Activated gamma-delta T cell treated with anti-CD3 and anti-CD28 coated beads, Interleukin-2, amount 50 U/mL, for 16 hours (primary cell): ENCODE measurements around the gene RBM10.

ENCODE experiments used
- DNase-seq: peaks from one replicate; pipeline ENCODE4 v3.0.0-alpha.2; 2020; ENCODE audit warnings: low read depth

RBM10 gene

DNA sequence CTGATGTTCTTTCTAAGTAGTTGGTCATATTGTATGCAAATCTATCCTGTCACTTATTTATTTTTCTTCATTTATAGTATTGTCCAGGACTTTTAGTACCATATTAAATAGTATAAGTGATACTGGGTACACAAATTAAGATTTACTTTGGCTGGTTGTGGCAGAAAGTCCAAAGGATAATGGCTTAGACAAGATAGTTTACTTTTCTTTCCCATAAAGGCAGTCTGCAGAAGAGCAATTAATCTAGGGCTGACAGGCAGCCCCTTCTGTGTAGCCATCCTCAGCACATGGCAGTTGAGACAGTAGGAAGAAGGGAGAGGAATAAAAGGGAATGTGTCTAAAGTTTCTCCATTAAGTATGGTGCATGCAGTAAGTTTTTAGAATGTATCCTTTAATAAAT lies 6.4 kb downstream of the RBM10 start:
- DNase-seq = no peak

DNA sequence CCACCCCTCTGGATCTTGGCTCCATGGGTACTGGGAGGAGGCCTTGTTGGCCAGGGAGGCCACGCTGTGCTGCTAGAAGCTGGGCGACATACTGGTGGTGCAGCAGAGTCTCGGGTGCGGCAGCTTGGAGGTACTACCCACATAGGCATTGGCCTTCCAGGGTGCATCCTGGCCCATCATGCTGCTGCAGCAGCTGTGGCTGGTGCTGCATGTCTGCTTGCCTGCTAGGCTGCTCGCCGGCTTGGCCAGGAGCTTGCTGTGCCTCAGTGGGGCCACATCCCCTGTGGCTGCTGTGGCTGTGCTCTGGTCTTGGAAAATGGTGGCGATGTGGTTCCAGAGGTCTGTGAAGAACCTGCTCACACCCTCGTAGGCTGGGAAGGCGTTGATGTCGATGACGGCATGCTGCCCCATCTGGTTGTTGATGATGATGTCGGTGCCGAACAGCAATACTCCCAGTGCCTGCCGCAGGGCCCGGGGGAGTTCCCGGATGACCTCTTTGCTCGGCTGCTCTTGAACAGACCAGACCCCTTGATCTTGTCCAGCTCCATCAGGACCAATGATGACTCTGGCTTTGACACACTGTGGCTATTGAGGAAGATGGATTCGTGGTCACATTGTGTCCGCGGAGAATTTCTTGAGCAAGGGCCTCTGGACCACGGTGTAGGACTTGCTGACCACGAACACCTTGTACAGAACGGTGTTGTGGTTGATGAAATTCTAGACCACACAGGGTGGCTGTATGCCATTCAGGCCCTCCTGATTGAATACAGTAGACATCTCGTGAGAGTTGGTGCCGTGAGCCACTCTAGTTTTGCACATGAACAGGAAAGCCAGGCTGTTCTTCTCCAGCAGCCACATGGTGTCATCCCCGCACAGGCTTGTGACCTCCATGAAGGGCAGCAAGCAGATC lies 11.8 kb downstream of the RBM10 start:
- DNase-seq = no peak

DNA sequence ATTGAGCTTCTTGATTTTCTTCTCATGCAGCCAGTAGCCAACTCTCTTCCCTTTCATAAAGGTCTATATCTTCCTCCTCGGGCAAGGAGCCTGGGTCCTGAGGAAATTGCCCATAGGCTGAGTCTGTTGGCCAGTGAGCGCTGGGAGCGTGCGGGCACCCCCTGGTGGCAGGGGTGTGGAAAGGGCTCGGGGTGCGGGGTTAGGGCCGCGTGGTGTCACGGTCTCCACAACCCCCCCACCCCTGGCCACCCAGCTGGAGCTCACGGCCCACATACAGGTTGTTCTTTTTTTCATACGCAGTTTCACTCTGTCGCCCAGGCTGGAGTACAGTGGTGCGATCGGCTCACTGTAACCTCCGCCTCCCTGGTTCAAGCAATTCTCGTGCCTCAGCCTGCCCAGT lies 13.1 kb downstream of the RBM10 start:
- no peak for DNase-seq

DNA sequence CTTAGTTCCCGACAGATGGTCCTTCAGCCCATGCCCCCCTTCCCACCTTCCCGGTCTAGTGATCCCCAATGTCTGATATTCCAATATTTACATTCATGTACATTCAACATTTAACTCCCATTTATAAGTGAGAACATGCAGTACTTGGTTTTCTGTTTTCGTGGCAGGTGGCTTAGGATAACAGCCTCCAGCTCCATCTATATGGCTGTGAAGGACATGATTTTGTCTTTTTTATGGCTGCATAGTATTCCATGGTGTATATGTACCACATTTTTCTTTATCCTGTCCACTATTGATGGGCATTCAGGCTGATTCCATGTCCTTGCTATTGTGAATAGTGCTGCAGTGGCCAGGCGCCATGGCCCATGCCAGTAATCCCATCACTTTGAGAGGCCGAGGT lies 13.8 kb downstream of the RBM10 start:
- DNase-seq = no peak

DNA sequence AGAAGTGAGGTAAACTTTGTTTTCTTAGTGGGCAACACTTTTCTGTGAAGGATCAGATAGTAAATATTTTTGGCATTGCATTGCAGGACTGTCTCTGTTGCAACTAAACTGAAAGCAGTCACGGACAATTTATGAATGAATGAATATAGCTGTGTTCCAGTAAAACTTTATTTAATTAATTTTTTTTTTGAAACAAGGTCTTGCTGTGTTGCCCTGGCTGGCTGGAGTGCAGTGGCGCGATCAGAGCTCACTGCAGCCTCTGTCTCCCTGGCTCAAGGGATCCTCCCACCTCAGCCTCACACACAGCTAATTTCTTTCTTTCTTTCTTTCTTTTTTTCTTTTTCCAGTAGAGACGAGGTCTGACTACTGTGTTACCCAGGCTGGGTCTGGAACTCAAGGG lies 15.8 kb downstream of the RBM10 start:
- DNase-seq = no peak

DNA sequence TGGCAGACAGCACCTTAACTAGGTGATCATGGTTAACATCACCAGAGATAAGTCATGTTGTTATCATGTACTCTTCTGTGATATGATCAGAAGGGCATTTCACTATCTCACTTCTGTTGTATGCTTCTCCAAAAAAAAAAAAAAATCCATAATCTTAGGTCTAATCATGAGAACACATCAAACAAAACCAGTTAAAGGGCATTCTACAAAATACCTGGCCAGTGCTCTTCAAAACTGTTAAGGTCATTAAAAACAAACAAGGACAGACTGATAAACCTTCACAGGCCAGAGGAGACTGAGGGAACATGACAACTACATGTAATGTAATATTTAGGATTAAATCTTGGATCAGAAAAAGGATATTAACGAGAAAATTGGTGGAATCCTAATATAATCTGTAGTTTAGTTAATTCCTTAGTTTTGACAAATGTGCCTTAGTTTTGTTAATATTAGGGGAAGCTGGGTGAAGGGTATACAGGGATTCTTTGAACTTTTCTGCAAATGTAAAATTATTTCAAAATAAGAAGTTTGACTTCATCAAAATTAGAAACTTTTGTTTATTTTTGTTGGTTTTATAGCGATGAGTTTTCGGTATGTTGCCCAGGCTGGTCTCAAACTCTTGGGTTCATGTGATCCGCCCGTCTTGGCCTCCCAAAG lies 18.0 kb downstream of the RBM10 start:
- no peak for DNase-seq

DNA sequence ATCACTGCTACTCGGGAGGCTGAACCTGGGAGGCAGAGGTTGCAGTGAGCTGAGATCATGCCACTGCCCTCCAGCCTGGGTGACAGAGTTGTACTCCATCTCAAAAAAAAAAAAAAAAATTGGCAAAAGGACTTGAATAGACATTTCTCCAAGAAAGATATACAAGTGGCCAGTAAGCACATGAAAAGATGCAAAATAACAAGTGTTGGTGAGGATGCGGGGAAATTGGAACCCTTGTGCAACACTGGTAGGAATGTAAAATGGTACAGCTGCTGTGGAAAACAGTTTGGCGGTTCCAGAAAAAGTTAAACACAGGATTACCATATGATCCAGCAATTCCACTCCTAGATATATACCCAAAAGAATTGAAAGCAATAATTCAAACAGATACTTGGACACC lies 19.4 kb downstream of the RBM10 start:
- no peak for DNase-seq

DNA sequence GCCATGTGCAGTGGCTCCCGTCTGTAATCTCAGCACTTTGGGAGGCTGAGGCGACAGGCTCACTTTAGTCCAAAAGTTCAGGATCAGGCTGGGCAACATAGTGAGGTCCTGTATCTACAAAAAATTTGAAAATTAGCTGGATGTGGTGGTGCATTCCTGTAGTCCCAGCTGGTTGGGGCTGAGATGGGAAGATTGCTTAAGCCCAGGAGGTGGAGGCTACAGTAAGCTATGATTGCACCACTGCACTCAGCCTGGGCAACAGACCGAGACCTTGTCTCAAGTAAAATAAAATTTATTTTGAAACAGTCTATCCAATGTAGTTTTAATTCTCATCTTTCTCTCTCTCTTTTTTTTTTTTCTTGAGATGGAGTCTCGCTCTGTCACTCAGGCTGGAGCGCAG lies 21.1 kb downstream of the RBM10 start:
- DNase-seq = no peak

DNA sequence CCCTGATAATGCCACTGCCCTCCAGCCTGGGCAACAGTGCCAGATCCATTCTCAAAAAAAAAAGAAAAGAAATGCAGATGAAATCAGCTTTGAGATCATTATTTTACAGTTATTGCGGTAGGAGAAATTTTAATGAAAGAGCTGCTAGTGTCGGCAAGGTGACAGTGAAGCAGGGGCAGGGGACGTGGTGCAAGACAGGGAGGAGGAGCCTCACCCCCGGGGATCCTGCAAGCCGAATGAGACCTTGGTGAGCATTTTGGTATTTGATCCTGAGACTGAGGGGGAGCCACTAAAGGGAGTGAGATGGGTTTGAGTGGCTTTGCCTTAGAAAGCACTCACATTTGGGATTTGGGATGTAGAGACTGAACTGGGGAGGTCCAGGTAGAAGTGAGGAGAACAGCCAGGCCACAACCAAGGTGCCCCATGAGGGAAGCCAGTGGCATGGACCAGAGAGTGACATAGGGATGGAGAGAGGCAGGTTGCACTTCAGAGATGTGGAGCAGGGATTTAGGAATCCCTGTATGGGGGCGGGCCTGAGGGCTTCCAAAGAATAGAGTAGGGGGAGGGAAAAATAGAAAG lies 23.6 kb downstream of the RBM10 start:
- no peak for DNase-seq

DNA sequence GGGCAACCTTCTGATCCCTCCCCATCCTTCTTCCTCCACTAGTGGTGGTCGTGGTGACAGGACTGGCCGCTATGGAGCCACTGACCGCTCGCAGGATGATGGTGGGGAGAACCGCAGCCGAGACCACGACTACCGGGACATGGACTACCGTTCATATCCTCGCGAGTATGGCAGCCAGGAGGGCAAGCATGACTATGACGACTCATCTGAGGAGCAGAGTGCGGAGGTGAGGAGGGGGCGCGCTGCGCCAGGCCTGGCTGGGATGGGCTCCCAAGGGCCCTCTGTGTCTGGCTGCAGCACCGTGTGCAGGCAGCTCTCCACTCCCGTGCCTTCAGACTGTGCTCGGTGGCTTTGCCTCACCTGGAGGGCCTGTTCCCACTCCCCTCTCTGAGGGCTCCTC lies 24.3 kb downstream of the RBM10 start:
- no peak for DNase-seq

DNA sequence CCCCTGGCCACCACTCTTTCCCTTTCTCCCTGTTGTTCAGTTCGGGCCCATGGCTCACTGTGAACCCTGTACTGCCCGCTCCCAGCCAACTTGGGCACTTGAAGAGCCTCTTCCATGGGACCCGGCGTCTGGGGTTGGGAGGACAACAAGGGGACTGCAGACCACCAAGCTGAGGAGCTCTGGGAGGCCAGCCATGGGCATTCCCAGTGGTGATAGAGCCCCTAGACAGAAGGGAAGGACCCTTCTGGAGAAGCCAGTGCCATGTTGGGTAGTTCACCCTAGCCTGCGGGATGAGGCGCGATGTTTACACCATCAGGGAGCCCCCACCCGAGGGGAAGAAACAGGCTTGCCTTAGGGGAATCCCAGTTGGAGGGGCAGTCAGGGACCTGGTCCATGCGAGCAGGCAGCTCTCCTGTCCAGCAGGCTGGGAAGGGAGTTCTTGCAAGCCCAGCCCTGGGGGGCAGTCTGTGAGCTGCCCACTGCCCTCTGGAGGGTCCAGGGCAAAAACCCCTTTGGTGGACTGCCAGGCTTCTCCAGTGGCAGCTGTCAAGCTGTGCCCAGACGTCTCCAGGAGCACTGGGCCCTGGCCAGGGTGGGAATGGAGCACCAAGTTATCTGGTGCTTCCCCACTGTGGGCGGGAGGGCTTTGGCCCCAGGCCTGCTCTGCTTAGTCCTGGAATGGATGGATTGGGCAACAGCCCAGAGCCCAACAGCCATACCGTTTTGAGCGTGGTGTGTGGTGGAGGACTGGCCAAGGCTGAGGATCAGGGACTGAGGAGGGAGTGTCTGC lies 24.9 kb downstream of the RBM10 start:
- no peak for DNase-seq

DNA sequence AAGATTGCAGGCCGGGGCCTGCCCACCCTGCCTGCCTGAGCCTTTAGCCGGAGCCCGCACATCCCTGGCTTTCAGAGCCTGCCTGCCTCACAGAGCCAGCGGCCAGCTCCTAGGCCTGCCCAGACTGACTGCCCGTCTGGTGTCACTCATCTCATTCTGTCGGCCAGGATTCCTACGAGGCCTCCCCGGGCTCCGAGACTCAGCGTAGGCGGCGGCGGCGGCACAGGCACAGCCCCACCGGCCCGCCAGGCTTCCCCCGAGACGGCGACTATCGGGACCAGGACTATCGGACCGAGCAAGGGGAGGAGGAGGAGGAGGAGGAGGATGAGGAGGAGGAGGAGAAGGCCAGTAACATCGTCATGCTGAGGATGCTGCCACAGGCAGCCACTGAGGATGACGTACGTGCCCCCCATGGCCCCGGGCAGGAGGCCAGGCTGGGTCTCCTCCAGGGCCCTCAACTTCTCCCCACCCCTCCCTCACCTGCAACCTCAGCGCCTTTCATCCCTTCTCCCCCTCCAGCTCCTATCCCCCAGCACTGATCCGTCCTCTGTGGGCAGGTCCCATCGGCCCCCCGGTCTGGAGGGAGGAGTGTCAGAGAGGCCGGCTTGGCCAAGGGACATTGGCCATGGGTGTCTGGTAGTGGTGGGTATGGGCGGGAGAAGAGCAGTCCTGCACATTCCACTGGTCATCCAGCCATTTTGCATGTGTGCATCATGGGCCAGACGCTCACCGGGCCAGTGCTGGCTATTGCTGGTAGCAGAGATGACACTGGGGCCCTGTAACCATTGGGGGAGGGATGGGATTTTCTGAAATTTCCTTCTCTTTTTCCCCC lies 26.1 kb downstream of the RBM10 start:
- DNase-seq = no peak

DNA sequence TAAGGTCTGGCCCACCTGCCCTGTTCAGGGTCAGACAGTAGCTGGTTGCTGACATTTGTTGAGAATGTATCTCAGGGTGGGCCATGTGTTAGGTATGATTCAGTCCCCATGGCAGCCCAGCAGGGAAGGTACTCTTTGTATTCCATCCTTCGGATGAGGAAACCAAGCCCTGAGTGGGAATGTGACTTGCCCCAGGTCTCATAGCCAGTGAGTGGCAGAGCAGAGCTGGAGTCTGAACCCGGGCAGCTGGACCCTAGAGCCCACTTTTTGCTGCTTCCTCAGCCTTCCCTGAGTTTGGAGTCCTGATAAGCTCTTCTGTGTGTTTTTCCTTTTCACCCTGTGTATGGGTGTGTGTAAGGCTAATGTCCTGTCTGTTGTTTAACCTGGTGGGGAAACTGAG lies 27.0 kb downstream of the RBM10 start:
- DNase-seq = no peak

DNA sequence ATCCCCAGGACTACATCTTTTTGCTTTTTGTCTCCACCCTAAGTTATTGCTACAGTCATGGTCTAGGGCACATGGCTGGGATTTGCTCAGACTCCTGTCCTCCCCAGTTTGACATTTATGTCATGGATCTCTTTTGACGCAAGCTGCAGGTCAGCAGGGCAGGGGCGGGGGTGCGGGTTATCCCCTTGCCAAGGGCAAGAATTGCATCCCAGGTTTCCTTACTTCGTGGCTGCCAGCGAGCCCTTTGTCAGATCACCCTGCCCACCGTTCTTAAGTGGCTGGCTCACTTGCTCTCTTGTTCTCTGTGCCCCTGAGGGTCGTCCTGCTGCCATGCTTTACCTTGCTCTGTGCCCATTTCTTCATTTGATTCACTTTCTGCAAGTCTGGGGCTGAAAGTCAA lies 27.5 kb downstream of the RBM10 start:
- no peak for DNase-seq

DNA sequence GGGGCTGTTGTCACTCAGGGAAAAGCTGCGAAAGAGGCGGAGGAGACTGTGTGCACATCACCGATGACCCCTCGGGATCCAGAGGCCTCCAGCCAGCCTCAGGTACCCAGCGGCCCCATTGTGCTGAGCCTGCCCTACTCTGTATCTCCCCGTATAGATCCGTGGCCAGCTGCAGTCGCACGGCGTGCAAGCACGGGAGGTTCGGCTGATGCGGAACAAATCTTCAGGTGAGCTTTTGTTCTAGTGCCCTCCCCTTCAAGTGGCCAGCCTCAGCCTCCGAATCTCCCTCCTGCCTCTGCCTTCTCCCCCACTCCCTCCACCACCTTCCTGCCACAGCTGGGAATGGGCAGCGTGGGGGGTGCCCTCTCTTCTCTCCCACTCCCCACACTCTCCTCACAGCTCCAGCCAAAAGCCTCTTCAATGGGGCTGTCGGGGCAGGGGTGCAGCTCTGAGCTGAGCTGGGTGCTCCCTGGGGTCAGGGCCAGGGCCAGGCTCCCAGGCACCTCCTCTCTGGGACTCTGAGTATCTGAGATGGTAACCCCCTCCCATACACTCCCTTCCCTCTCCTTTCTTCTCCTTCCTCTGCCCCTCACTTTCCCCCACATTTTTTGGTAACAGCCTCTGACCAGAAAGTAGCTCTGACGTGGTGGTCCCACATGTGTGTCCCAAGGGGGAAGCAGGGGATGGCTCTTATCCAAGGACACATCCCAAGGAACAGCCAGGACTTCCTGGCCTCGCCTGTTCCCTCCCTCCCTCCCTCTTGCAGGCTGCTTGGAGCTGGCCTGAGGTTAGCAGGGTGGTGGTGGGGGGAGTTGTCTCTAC lies 28.2 kb downstream of the RBM10 start:
- no peak for DNase-seq

DNA sequence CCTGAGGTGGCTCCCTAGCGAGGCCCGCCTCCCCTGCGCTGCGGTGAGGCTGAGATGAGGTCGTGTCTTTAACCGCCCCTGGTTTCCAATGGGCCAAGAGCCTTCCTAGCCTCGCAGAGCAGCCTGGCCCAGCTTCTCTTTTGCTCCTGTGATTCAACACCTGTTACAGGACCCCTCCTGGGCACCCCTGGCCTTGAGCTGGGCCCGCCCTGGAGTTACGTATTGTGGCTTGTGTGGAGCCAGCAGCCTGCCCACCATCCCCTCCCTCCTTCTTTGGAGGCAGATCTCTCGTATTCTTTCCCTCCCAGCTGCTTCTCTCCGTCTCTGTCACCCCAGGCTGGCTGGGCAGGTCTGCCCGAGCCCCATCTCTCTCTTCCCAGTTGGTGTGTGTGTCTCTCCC lies 29.4 kb downstream of the RBM10 start:
- DNase-seq = no peak

DNA sequence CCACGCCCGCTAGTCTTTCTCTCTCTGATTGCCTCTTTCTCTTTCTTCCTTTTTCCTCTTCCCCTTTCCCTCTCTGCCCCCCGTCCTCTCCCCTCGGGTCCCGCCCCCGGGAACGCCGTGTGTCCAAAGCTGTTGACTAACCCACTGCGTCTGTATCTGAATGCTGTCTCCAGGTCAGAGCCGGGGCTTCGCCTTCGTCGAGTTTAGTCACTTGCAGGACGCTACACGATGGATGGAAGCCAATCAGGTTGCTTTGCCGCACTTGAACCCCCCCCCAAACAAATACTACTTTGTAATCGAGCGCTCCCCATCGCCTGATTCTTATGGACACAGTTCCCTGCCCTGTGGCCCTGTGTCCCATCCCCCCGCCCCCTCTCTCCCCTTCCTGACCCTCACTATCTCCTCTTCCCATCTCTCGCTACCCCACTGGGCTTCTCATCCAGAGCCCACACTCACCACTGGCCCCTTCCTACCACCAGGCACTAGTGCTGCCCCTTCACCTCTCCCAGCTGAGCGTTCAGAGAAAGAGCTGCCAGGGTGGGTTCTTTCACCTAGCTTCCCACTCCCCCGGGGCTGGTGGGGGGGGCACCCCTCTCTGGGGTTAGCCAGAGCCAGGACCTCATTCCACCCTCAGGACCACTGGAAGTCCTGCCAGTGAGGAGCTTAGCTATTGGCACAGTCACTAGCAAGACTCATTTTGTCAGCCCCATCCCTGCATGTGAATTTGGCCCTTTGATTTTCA lies 30.0 kb downstream of the RBM10 start:
- DNase-seq = no peak

DNA sequence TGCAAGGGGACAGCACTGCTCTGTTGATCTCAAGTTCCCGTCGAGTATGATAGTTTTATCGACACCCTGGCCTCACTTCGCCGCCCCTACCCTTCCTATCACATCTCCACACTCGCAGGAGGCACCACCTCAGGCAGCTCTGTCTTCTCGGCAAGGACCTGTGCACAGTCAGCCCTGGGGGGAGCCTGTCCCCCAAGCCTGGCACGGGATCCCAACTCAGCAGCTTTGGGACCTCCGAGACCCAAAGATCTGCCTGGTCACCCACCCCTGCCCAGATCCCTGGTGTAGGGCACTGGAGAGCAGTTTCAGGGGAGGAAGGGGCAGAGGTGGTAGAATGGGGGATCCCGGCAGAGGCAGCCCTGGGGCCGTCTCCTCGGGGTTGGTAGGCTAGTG lies 30.6 kb downstream of the RBM10 start:
- DNase-seq = no peak

DNA sequence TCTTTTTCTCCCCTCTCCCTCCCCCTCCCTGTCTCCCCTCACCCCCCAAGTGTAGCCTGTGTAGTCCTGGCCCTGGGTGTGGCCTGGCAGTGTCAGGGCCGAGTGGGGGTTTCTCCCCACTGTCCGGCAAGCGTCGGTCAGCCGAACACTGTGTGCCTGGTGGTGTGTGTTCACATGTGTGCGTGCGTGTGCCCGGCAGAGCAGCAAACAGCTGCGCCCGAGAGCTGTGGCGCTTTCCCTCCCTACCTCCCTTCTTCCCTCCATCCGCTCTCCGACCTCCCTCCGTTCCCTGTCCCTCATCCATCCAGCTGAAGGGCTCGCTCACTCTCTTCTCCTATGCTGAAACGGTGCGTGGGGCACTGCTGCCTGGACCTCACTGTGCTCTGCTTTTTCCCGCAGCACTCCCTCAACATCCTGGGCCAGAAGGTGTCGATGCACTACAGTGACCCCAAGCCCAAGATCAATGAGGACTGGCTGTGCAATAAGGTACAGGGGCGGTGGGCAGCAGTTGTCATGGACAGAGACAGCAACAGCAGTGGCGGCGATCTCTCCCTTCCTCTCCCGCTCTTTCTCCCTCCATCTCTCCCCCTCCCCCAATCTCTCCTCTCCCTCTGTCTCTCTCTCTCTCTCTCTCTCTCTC lies 31.2 kb downstream of the RBM10 start:
- no peak for DNase-seq

DNA sequence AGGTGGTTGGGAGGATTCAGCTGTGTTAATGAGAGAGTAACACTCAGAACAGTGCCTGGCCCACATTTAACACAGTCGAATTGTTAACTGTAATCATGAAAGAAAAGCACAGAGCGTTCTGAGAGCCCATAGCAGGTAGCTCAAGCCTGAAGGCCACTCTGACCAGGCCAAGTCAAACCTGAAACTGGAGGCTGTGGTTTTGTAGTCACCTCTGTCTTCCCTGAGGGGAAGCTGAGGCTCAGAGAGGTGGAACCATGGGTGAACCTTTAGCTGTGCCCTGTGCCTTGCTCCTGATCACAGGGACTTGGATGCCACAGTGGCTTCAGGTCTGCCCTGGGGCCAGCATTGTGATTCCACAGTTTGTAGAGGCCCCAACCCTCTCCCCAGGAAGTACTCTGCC lies 32.1 kb downstream of the RBM10 start:
- no peak for DNase-seq
